ENCODE measurements around the gene F10.

F10 gene

GRCh38 chr13:113115363-113116205 lies 7.0 kb upstream of the F10 start:
- no peak for DNase-seq (ENCODE audit: low read depth in 2 of 3, low spot score in 1 of 3)

- DNase-seq (ENCODE audit: low read depth in 2 of 3, low spot score in 1 of 3): no peak
Measured at GRCh38 chr13:113116206-113116800, 6.3 kb upstream of the F10 start.

GRCh38 chr13:113116871-113117271 lies 5.7 kb upstream of the F10 start:
- DNase-seq (ENCODE audit: low read depth in 2 of 3, low spot score in 1 of 3): no peak

GRCh38 chr13:113117335-113117872 lies 5.2 kb upstream of the F10 start:
- DNase-seq (ENCODE audit: low read depth in 2 of 3, low spot score in 1 of 3): no peak

- no peak for DNase-seq (ENCODE audit: low read depth in 2 of 3, low spot score in 1 of 3)
Measured at GRCh38 chr13:113117911-113118260, 4.7 kb upstream of the F10 start.

- no peak for DNase-seq (ENCODE audit: low read depth in 2 of 3, low spot score in 1 of 3)
Measured at GRCh38 chr13:113118261-113119021, 4.2 kb upstream of the F10 start.

- DNase-seq (ENCODE audit: low read depth in 2 of 3, low spot score in 1 of 3): no peak
Measured at GRCh38 chr13:113119166-113119821, 3.3 kb upstream of the F10 start.

- no peak for DNase-seq (ENCODE audit: low read depth in 2 of 3, low spot score in 1 of 3)
Measured at GRCh38 chr13:113119822-113120189, 2.8 kb upstream of the F10 start.

- DNase-seq (ENCODE audit: low read depth in 2 of 3, low spot score in 1 of 3): no peak
Measured at GRCh38 chr13:113120300-113121182, 2.1 kb upstream of the F10 start.

- no peak for DNase-seq (ENCODE audit: low read depth in 2 of 3, low spot score in 1 of 3)
Measured at GRCh38 chr13:113121183-113121927, 1.2 kb upstream of the F10 start.

GRCh38 chr13:113121928-113122471 lies 599 bp upstream of the F10 start:
- DNase-seq (ENCODE audit: low read depth in 2 of 3, low spot score in 1 of 3): no peak

GRCh38 chr13:113123226-113124201 lies 915 bp downstream of the F10 start:
- no peak for DNase-seq (ENCODE audit: low read depth in 2 of 3, low spot score in 1 of 3)

GRCh38 chr13:113124211-113124970 lies 1.8 kb downstream of the F10 start:
- no peak for DNase-seq (ENCODE audit: low read depth in 2 of 3, low spot score in 1 of 3)

GRCh38 chr13:113125506-113126264 lies 3.1 kb downstream of the F10 start:
- DNase-seq (ENCODE audit: low read depth in 2 of 3, low spot score in 1 of 3): no peak

GRCh38 chr13:113126265-113127150 lies 3.9 kb downstream of the F10 start:
- DNase-seq (ENCODE audit: low read depth in 2 of 3, low spot score in 1 of 3): no peak

GRCh38 chr13:113129480-113129879 lies 6.9 kb downstream of the F10 start:
- no peak for DNase-seq (ENCODE audit: low read depth in 2 of 3, low spot score in 1 of 3)
